Central memory CD8-positive, alpha-beta T cell (primary cell): ENCODE results near the gene SUPT6H.

Experiments used
- ATAC-seq: fragments of 150-1000 bp; cut with Tn5 transposase; replicated peaks from 2 replicates; pipeline ENCODE4 v1.10.0; 2022; ENCODE audit warnings: mild to moderate bottlenecking, moderate FRiP score, moderate number of reproducible peaks; ENCODE audit not compliant: poor library complexity, severe bottlenecking; ENCODE audit errors: extremely low read depth
- DNase-seq, 2 donors: peaks; one replicate each; pipeline ENCODE4 v3.0.0; 2021; ENCODE audit warnings: low spot score in 2 of 2
- H3K27ac Mint-ChIP-seq: one replicate; pipeline ENCODE4 v1.8.0; 2022; ENCODE audit warnings: low read depth, mild to moderate bottlenecking, moderate library complexity, mixed read lengths
- H3K27me3 Mint-ChIP-seq: one replicate; pipeline ENCODE4 v1.8.0; 2022; ENCODE audit warnings: mixed read lengths
- H3K36me3 Mint-ChIP-seq: one replicate; pipeline ENCODE4 v1.8.0; 2022; ENCODE audit warnings: mild to moderate bottlenecking, moderate library complexity, mixed read lengths; ENCODE audit not compliant: insufficient read depth
- H3K4me1 Mint-ChIP-seq: one replicate; pipeline ENCODE4 v1.8.0; 2022; ENCODE audit warnings: mixed read lengths
- H3K4me3 Mint-ChIP-seq: one replicate; pipeline ENCODE4 v1.8.0; 2022; ENCODE audit warnings: mild to moderate bottlenecking, moderate library complexity, mixed read lengths
- H3K9me3 Mint-ChIP-seq: one replicate; pipeline ENCODE4 v1.8.0; 2022; ENCODE audit warnings: mixed read lengths

SUPT6H gene

GRCh38 chr17:28738680-28739384 is 76.8 kb downstream of the SUPT6H start:
- DNase-seq (no peak), ATAC-seq (peak; percentile 42)
- Mint-ChIP-seq H3K4me3 (no peak overlapping the region), H3K36me3 (peaks cover 3% of the 10 kb centered on the region), H3K27ac (peak overlapping the region; percentile 64), H3K9me3 (no peaks in the 10 kb centered on the region), H3K27me3 (no peaks in the 10 kb centered on the region), H3K4me1 (peaks cover 11% of the 10 kb centered on the region)

- ATAC-seq (no peak), DNase-seq (no peak)
- H3K27ac Mint-ChIP-seq, result no peak overlapping the region
- H3K27me3 Mint-ChIP-seq, result no peaks in the 10 kb centered on the region
- H3K4me3 Mint-ChIP-seq, result no peak overlapping the region
- peaks cover 11% of the 10 kb centered on the region for H3K36me3 Mint-ChIP-seq
- H3K9me3 Mint-ChIP-seq, result no peaks in the 10 kb centered on the region
- H3K4me1 Mint-ChIP-seq, result peaks cover 24% of the 10 kb centered on the region
Observed at GRCh38 chr17:28740406-28741357, 78.7 kb downstream of the SUPT6H start.

- H3K9me3 Mint-ChIP-seq, result no peaks in the 10 kb centered on the region
- H3K27ac Mint-ChIP-seq, result no peak overlapping the region
- peak overlapping the region; percentile 60 for H3K4me3 Mint-ChIP-seq
- ATAC-seq, result no peak
- peaks cover 13% of the 10 kb centered on the region for H3K36me3 Mint-ChIP-seq
- peaks cover 31% of the 10 kb centered on the region for H3K4me1 Mint-ChIP-seq
- no peaks in the 10 kb centered on the region for H3K27me3 Mint-ChIP-seq
- no peak for DNase-seq
Observed at GRCh38 chr17:28741358-28742349, 79.6 kb downstream of the SUPT6H start.

- peak within 1 kb of the TSS; percentile 80 for H3K4me3 Mint-ChIP-seq
- H3K4me1 Mint-ChIP-seq, result peaks cover 29% of the 10 kb centered on the region
- peak; percentile 47 to 48 for DNase-seq
- H3K36me3 Mint-ChIP-seq, result peaks cover 13% of the 10 kb centered on the region
- H3K27me3 Mint-ChIP-seq, result no peaks in the 10 kb centered on the region
- no peaks in the 10 kb centered on the region for H3K9me3 Mint-ChIP-seq
- peak; percentile 91 for ATAC-seq
- H3K27ac Mint-ChIP-seq, result peak within 1 kb of the TSS; percentile 86
Observed at GRCh38 chr17:28743243-28744103, 81.5 kb downstream of the SUPT6H start, which contains the start of gene TRAF4. Gene TRAF4, plus strand, starts transcription at chr17:28744011. Its CDS starts 102 bp downstream, at chr17:28744113.

GRCh38 chr17:28744104-28744971 is 82.3 kb downstream of the SUPT6H start:
- peaks cover 15% of the 10 kb centered on the region for H3K36me3 Mint-ChIP-seq
- no peaks in the 10 kb centered on the region for H3K27me3 Mint-ChIP-seq
- H3K27ac Mint-ChIP-seq, result peak overlapping the region; percentile 86
- H3K4me3 Mint-ChIP-seq, result peak overlapping the region; percentile 80
- ATAC-seq (peak; percentile 35), DNase-seq (no peak)
- H3K4me1 Mint-ChIP-seq, result peaks cover 22% of the 10 kb centered on the region
- no peaks in the 10 kb centered on the region for H3K9me3 Mint-ChIP-seq

GRCh38 chr17:28744972-28745785 is 83.2 kb downstream of the SUPT6H start:
- no peaks in the 10 kb centered on the region for H3K9me3 Mint-ChIP-seq
- ATAC-seq (no peak), DNase-seq (no peak)
- H3K27me3 Mint-ChIP-seq, result no peaks in the 10 kb centered on the region
- peak overlapping the region; percentile 80 for H3K4me3 Mint-ChIP-seq
- peaks cover 21% of the 10 kb centered on the region for H3K4me1 Mint-ChIP-seq
- H3K36me3 Mint-ChIP-seq, result peaks cover 15% of the 10 kb centered on the region
- H3K27ac Mint-ChIP-seq, result peak overlapping the region; percentile 86

- H3K27ac Mint-ChIP-seq, result peak overlapping the region; percentile 86
- no peaks in the 10 kb centered on the region for H3K9me3 Mint-ChIP-seq
- H3K4me1 Mint-ChIP-seq, result peaks cover 21% of the 10 kb centered on the region
- peak overlapping the region; percentile 80 for H3K4me3 Mint-ChIP-seq
- H3K36me3 Mint-ChIP-seq, result peaks cover 15% of the 10 kb centered on the region
- DNase-seq, result no peak
- no peaks in the 10 kb centered on the region for H3K27me3 Mint-ChIP-seq
- no peak for ATAC-seq
Observed at GRCh38 chr17:28745786-28746411, 83.9 kb downstream of the SUPT6H start.

GRCh38 chr17:28746611-28747050 is 84.6 kb downstream of the SUPT6H start:
- H3K36me3 Mint-ChIP-seq, result peaks cover 16% of the 10 kb centered on the region
- peaks cover 21% of the 10 kb centered on the region for H3K4me1 Mint-ChIP-seq
- no peak overlapping the region for H3K27ac Mint-ChIP-seq
- ATAC-seq (no peak), DNase-seq (no peak)
- no peaks in the 10 kb centered on the region for H3K27me3 Mint-ChIP-seq
- H3K9me3 Mint-ChIP-seq, result no peaks in the 10 kb centered on the region
- H3K4me3 Mint-ChIP-seq, result peak overlapping the region; percentile 34

- peaks cover 17% of the 10 kb centered on the region for H3K36me3 Mint-ChIP-seq
- H3K27me3 Mint-ChIP-seq, result no peaks in the 10 kb centered on the region
- H3K4me1 Mint-ChIP-seq, result peaks cover 21% of the 10 kb centered on the region
- DNase-seq (no peak), ATAC-seq (no peak)
- H3K9me3 Mint-ChIP-seq, result no peaks in the 10 kb centered on the region
- no peak overlapping the region for H3K27ac Mint-ChIP-seq
- peak overlapping the region; percentile 34 for H3K4me3 Mint-ChIP-seq
Observed at GRCh38 chr17:28747051-28747691, 85.2 kb downstream of the SUPT6H start.
